K562 (cell line): Measurements from ENCODE around the gene LAMB4. TPM values are rescaled to one million over a fixed set of nuclear protein-coding genes. Genes with fewer than 3 reads are reported as not detected.

Source experiments
- BRD9 ChIP-seq: fragments of 450-650 bp; IDR thresholded peaks from 2 replicates; pipeline ENCODE4 v1.6.1; 2018; ENCODE audit warnings: low read depth; ENCODE audit not compliant: partially characterized antibody
- CAMTA2 ChIP-seq: fragments of 250-450 bp; sonication (Bioruptor Pico); conservative IDR thresholded peaks from 2 replicates; pipeline ENCODE4 v1.5.1; 2022
- CBFA2T2 ChIP-seq: fragments of 450-650 bp; conservative IDR thresholded peaks from 2 replicates; pipeline ENCODE4 v1.6.1; 2017; ENCODE audit warnings: mild to moderate bottlenecking
- CBX3 ChIP-seq, 2 experiments: IDR thresholded peaks; 1 replicate in 1 of 2; 2 replicates in 1 of 2; pipeline ENCODE4 v1.6.1; 2012; ENCODE audit warnings: inconsistent platforms in 2 of 2, low read length in 2 of 2, borderline replicate concordance in 1 of 2, control low read depth in 1 of 2
- CCAR2 ChIP-seq: fragments of 200-400 bp; formaldehyde crosslinking; IDR thresholded peaks from 2 replicates; pipeline ENCODE4 v1.6.1; 2017; ENCODE audit warnings: mild to moderate bottlenecking, low read depth, low read length
- CREB3L1 ChIP-seq: fragments of 450-650 bp; IDR thresholded peaks from 2 replicates; pipeline ENCODE4 v1.6.1; 2014; ENCODE audit warnings: low read depth, mild to moderate bottlenecking, moderate library complexity, borderline replicate concordance
- HDAC2 ChIP-seq: fragments of 450-650 bp; IDR thresholded peaks from 2 replicates; pipeline ENCODE4 v1.6.1; 2016; ENCODE audit warnings: mild to moderate bottlenecking
- HES1 ChIP-seq: fragments of 450-650 bp; IDR thresholded peaks from 2 replicates; pipeline ENCODE4 v1.6.1; 2016; ENCODE audit warnings: low read depth, mild to moderate bottlenecking, moderate library complexity
- MIER1 ChIP-seq: fragments of 450-650 bp; IDR thresholded peaks from 2 replicates; pipeline ENCODE4 v1.6.1; 2016; ENCODE audit warnings: antibody characterized with exemption, mild to moderate bottlenecking, low read depth
- MTA3 ChIP-seq: fragments of 450-650 bp; formaldehyde crosslinking; IDR thresholded peaks from 2 replicates; pipeline ENCODE4 v1.6.1; 2017; ENCODE audit warnings: mild to moderate bottlenecking, borderline replicate concordance
- NRF1 ChIP-seq, 2 experiments: fragments of 450-650 bp; IDR thresholded peaks in 1 of 2; conservative IDR thresholded peaks in 1 of 2; 2 replicates each; pipeline ENCODE4 v1.6.1; 2014; ENCODE audit warnings: mild to moderate bottlenecking in 2 of 2
- POLR2A ChIP-seq: fragments of 450-650 bp; conservative IDR thresholded peaks from 2 replicates; pipeline ENCODE4 v1.6.1; 2016
- PTTG1 ChIP-seq: fragments of 450-650 bp; IDR thresholded peaks from 2 replicates; pipeline ENCODE4 v1.6.1; 2016; ENCODE audit warnings: low read depth, mild to moderate bottlenecking, missing genetic modification characterization, missing compliant biosample characterization
- SP1 ChIP-seq: sonication (generic); formaldehyde crosslinking; IDR thresholded peaks from 2 replicates; pipeline ENCODE4 v1.8.1; 2022; ENCODE audit warnings: mild to moderate bottlenecking, missing genetic modification reagents
- STAG1 ChIP-seq: sonication (generic); formaldehyde crosslinking; IDR thresholded peaks from 2 replicates; pipeline ENCODE4 v1.5.0; 2020; ENCODE audit warnings: missing genetic modification reagents, borderline replicate concordance
- TAF9B ChIP-seq: fragments of 450-650 bp; IDR thresholded peaks from 2 replicates; pipeline ENCODE4 v1.6.1; 2018; ENCODE audit warnings: mild to moderate bottlenecking; ENCODE audit not compliant: partially characterized antibody
- TEAD4 ChIP-seq, 2 experiments: sonication (generic) in 1 of 2; formaldehyde crosslinking in 1 of 2; IDR thresholded peaks; 2 replicates each; pipeline versions ENCODE4 v1.6.1 to v1.8.0; 2012 to 2022; ENCODE audit warnings: borderline replicate concordance in 1 of 2, inconsistent platforms in 1 of 2, low read length in 1 of 2, mild to moderate bottlenecking in 1 of 2, missing genetic modification reagents in 1 of 2
- TSC22D4 ChIP-seq: fragments of 450-650 bp; IDR thresholded peaks from 2 replicates; pipeline ENCODE4 v1.6.1; 2016; ENCODE audit warnings: missing genetic modification characterization, missing biosample characterization, control low read depth
- ZEB2 ChIP-seq: fragments of 450-650 bp; IDR thresholded peaks from 2 replicates; pipeline ENCODE4 v1.6.1; 2016
- ZNF175 ChIP-seq: fragments of 200-800 bp; sonication (Bioruptor generic); IDR thresholded peaks from 2 replicates; pipeline ENCODE4 v1.6.1; 2016; ENCODE audit warnings: low read depth, mild to moderate bottlenecking, missing genetic modification characterization, missing compliant biosample characterization
- ZNF57 ChIP-seq: fragments of 450-650 bp; formaldehyde crosslinking; IDR thresholded peaks from 2 replicates; pipeline ENCODE4 v1.4.0; 2020; ENCODE audit warnings: mild to moderate bottlenecking, moderate library complexity
- polyA plus RNA-seq, 8 experiments: library from polyadenylated mRNA; depleted of rRNA in 4 of 8; stranded (reverse) in 5 of 8; unstranded in 3 of 8; fragments of >200 nt; fragmentation: Nextera tagmentation in 2 of 8; fragmentation: Illumina TruSeq in 1 of 8; extraction: Ambion mirVana in 2 of 8; extraction: Trizol in 1 of 8; gene quantifications; 2 replicates each; pipeline versions ENCODE4 v1.2.1 to v1.2.3, GENCODE V29; 2011 to 2014; ENCODE audit warnings: inconsistent platforms in 1 of 8, missing spikeins in 1 of 8
- total RNA-seq, 7 experiments: library from RNA; depleted of rRNA in 6 of 7; stranded (reverse); fragments of >200 nt in 6 of 7; fragmentation: Illumina TruSeq in 2 of 7; extraction: Trizol in 2 of 7; gene quantifications; 2 replicates each; pipeline versions ENCODE4 v1.2.1 to v1.2.3, GENCODE V29; 2011 to 2021; ENCODE audit warnings: low replicate concordance in 1 of 7
- TF ChIP-seq, protein P1 (sequence below): fragments of 450-650 bp; formaldehyde crosslinking; IDR thresholded peaks from 2 replicates; pipeline ENCODE4 v1.4.0; 2020; ENCODE audit warnings: mild to moderate bottlenecking, moderate library complexity
- TF ChIP-seq, protein P2 (sequence below): sonication (generic); formaldehyde crosslinking; IDR thresholded peaks from 2 replicates; pipeline ENCODE4 v1.8.1; 2023; ENCODE audit warnings: mild to moderate bottlenecking, missing genetic modification reagents
- TF ChIP-seq, protein P3 (sequence below): fragments of 250-450 bp; sonication (Bioruptor Pico); IDR thresholded peaks from 2 replicates; pipeline ENCODE4 v1.5.0; 2021

LAMB4 gene
- total and polyA plus RNA-seq, 9 of the 15 experiments (the other 6 are each of a cell fraction or from before 2014, with no cell fraction given): 0.06 to 0.13 (median 0.07) TPM; not detected in 6

DNA sequence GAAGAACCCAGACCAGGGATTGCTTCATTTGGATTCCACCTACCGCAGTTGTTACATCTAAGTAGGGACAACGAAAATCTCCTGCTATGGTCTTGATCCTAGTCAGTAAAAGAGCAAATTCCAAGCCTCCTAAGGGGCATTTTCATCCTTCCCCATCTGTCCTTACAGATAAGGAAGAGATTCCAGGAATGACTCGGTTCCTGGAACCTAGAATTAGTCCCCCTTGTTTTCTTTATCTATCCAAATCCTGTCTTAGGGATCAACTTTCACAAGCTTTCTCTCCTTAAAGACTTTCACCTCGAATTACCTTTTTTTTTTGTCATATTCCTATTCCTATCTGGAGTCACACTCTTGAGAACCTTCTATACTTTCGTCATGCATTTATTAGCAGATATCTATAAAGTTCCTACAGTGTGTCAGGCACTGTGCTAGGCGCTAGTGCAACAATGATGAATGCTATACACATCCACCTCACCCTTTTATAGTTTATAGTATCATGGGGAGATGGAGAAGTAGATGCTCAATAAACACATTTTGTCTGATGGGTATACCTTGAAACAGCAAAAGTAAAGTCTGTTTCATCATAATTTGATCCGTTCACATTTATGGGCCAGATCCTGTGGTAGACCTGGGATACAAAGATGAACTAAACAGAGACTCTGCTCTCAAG, 39.2 kb downstream of the LAMB4 start (continued):
- TF ChIP-seq POLR2A (no peak), TEAD4 (IDR thresholded peaks at IDR 0.05; ENCODE audit: low read length) (peak; percentile 74; the same call in 1 of the 2 replicates), TEAD4 (CRISPR knock-in tag; IDR thresholded peaks at IDR 0.05; ENCODE audit: borderline replicate concordance) (no peak), TAF9B (no peak), HES1 (no peak), MIER1 (peak; percentile 93), MTA3 (0 out of 2 replicates have a peak, but pooled peaks have one; percentile 21), STAG1 (CRISPR knock-in tag) (no peak), ZNF175 (0 out of 2 replicates have a peak, but pooled peaks have one; percentile 41), CAMTA2 (CRISPR knock-in tag) (no peak), PTTG1 (tag) (no peak), ZEB2 (no peak), BRD9 (peak; percentile 30), HDAC2 (peak; percentile 82; the same call in 1 of the 2 replicates), NRF1 (conservative IDR thresholded peaks at IDR 0.05 in 1 of 2, IDR thresholded peaks at IDR 0.05 in 1 of 2) (no peak), ZNF57 (CRISPR knock-in tag) (no peak), CBFA2T2 (peak; percentile 74), CREB3L1 (no peak), CCAR2 (no peak), SP1 (CRISPR knock-in tag) (no peak), CBX3 (IDR thresholded peaks at IDR 0.05; ENCODE audit: borderline replicate concordance in 1 of 2, low read length in 2 of 2) (0 out of 3 replicates have a peak, but pooled peaks of 1 of the 2 experiments have one; percentile 14), TSC22D4 (tag) (no peak)
- TF ChIP-seq, protein P1, sequence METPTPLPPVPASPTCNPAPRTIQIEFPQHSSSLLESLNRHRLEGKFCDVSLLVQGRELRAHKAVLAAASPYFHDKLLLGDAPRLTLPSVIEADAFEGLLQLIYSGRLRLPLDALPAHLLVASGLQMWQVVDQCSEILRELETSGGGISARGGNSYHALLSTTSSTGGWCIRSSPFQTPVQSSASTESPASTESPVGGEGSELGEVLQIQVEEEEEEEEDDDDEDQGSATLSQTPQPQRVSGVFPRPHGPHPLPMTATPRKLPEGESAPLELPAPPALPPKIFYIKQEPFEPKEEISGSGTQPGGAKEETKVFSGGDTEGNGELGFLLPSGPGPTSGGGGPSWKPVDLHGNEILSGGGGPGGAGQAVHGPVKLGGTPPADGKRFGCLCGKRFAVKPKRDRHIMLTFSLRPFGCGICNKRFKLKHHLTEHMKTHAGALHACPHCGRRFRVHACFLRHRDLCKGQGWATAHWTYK (CRISPR knock-in tag): no peak
- TF ChIP-seq, protein P2, sequence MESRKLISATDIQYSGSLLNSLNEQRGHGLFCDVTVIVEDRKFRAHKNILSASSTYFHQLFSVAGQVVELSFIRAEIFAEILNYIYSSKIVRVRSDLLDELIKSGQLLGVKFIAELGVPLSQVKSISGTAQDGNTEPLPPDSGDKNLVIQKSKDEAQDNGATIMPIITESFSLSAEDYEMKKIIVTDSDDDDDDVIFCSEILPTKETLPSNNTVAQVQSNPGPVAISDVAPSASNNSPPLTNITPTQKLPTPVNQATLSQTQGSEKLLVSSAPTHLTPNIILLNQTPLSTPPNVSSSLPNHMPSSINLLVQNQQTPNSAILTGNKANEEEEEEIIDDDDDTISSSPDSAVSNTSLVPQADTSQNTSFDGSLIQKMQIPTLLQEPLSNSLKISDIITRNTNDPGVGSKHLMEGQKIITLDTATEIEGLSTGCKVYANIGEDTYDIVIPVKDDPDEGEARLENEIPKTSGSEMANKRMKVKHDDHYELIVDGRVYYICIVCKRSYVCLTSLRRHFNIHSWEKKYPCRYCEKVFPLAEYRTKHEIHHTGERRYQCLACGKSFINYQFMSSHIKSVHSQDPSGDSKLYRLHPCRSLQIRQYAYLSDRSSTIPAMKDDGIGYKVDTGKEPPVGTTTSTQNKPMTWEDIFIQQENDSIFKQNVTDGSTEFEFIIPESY (CRISPR knock-in tag): peak; percentile 51
- TF ChIP-seq, protein P3, sequence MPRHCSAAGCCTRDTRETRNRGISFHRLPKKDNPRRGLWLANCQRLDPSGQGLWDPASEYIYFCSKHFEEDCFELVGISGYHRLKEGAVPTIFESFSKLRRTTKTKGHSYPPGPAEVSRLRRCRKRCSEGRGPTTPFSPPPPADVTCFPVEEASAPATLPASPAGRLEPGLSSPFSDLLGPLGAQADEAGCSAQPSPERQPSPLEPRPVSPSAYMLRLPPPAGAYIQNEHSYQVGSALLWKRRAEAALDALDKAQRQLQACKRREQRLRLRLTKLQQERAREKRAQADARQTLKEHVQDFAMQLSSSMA (CRISPR knock-in tag): no peak
